Femur (tissue), 1 donor: ENCODE results near the gene MARCHF2.

Experiments used
- DNase-seq: peaks from one replicate; pipeline ENCODE4 v3.0.0-alpha.2; 2017

MARCHF2 gene

DNA sequence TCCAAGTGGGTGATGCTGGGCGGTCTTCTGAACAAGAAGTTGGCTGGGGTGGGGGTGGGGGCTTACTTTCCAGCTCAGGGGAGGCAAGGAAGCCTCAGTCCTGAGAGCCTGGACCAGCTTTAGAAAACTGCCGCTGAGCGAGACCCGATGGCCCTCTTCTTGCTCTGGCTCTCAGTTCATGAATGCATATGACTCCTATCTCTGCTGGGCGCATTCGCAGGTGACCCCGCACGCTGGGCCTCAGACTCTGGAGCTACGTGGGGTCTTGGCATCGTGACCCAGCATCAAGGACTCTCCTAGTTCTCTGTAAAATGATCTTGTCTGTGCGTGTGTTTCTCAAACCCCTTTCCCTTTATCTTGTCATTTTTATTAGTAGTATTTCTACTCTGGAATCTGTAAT lies 69.6 kb downstream of the MARCHF2 start:
- no peak for DNase-seq

DNA sequence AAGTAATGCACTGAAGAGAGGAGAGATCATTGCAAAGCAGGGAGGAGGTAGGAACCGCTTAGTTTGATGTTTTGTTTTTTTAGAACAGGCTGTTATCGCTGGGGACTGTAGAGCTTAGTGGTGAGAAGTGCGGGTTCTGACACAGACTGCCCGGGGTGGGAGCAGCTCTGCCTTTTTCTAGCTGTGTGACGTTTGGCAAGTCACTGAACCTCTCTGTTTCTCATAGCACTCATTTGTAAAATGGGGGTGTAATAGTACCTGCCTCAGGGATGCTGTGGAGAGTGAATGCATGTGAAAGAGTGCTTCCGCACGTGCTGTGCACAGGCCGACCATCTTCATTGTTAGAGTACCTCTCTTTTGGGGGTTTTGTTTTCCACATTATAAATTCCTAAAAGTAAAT lies 70.1 kb downstream of the MARCHF2 start:
- DNase-seq, result no peak

DNA sequence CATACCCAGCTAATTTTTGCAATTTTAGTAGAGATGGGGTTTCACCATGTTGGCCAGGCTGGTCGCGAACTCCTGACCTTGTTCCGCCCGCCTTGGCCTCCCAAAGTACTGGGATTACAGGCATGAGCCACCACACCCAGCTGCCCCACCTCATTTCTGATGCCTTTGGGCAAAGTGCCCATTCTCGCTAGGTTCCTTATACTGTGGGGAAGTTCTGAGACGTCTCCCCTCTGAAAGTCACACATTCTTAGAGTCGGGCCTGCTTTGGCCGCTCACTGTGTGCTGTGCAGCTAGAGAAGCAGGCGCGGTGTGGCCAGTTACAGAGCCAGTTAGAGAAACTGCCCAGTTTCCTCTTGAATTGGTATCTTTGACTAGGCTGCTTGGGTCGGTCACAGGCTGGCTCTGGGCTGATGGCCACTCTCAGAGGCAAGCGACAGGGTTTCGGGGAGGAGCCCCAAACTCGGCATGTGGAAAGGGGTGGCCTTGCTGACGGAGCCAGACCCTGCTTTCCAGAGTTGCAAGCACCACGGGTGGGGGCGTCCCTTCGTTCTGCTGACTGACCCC lies 71.3 kb downstream of the MARCHF2 start:
- peak; percentile 50 for DNase-seq

DNA sequence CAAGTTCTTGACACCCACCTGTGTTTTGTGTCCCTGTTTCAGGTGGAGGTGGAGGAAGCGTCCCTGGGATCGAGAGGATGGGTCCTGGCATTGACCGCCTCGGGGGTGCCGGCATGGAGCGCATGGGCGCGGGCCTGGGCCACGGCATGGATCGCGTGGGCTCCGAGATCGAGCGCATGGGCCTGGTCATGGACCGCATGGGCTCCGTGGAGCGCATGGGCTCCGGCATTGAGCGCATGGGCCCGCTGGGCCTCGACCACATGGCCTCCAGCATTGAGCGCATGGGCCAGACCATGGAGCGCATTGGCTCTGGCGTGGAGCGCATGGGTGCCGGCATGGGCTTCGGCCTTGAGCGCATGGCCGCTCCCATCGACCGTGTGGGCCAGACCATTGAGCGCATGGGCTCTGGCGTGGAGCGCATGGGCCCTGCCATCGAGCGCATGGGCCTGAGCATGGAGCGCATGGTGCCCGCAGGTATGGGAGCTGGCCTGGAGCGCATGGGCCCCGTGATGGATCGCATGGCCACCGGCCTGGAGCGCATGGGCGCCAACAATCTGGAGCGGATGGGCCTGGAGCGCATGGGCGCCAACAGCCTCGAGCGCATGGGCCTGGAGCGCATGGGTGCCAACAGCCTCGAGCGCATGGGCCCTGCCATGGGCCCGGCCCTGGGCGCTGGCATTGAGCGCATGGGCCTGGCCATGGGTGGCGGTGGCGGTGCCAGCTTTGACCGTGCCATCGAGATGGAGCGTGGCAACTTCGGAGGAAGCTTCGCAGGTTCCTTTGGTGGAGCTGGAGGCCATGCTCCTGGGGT lies 72.7 kb downstream of the MARCHF2 start:
- no peak for DNase-seq

DNA sequence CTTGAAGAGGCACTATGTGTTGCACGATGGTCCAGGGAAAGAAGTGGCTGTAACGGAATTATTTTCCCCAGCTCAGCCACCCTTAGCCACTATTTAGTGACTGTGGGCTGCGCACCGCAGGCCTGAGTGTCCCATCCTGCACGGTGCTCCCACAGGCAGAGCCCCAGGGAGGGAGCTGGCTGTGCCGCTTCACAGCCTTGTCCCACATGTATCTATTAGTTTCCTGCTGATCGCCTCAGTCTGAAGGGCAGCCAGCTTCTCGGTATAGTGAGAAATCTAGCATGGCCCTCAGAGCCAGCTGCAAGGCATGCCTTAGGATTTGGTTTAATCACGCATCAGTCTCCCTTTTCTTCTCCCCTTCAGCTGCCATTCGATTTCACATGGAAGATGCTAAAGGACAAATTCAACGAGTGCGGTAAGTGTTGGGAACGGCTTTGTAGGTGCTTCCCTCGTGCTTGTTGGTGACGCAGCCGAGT lies 73.6 kb downstream of the MARCHF2 start:
- no peak for DNase-seq

DNA sequence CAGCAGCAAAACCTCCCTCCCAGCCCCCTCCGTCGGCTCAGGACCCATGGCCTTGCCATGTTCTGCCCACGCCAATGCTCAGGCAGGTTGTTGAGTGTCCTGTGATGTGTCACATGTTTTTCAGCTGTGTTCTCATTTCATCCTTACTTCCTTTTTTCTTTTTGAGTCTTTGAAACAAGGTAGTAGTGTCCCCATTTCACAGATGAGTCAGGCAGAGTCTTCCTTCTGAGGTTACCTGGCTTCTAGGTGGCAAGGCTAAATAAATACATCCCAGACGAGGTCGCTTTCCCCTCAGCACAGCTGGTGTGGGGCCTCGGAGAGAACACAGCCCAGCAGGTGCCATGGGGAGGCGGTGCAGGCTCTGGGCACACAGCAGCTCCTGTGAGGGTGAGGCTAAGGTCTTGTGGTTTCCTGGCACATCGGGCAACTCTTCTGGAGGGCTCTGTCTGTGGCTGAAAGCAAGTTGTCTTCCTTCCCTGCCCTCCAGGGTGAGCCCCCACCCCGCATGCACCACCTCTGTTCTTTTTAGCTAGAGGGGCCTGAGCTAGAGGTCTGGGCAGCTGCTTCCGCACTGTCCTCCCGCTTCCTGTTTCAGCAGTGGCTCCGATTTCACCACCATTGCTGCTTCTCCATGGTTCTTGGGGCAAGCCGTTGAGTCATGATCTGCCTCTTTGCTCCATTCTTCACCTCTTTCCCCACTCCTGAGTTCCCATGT lies 74.2 kb downstream of the MARCHF2 start:
- peak; percentile 70 for DNase-seq

DNA sequence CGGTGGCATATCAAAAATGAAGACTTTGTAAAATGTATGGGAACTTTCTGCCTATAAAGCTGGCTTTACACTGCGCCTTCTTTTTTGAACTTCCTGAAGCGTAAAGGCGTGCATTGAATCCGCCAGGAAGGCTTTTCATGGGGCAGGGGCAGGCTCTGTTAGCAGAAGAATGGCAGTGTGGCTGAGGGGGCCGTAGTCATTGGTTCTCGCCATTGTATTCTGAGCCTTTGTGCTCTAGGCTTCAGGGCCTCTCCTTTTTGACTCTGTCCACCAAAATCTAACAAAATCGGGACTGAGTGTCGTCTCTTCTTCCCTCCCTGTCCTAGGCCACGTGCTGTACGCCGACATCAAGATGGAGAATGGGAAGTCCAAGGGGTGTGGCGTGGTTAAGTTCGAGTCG lies 75.3 kb downstream of the MARCHF2 start:
- no peak for DNase-seq
